Heart left ventricle (tissue), 13 donors: Measurements from ENCODE around the gene KIF16B.

Experiments
- CTCF ChIP-seq, 12 donors: fragments of 200-600 bp; sonication (generic) in 4 of 12; IDR thresholded peaks; one replicate each; pipeline versions ENCODE4 v1.5.0 to v1.8.0; 2018 to 2022; ENCODE audit warnings: antibody characterized with exemption in 12 of 12, mild to moderate bottlenecking in 5 of 12
- POLR2A ChIP-seq, 2 donors: fragments of 450-650 bp; IDR thresholded peaks; one replicate each; pipeline ENCODE4 v1.6.1; 2017; ENCODE audit warnings: antibody characterized with exemption in 2 of 2, mild to moderate bottlenecking in 2 of 2, moderate library complexity in 2 of 2
- donor health status: ischemic (EF 13 %, LVEDD 7.1; RV severe dilation, severe dysfunction).
- donor health status: DM: no; HTN: yes; CAD: no.
- donor health status: DM: no; HTN: no; CAD: no.
- donor health status: ischemic (EF 25% LVEDD 6.9; RV normal size, moderate dysfunction).
- donor health status: ischemic (EF 25% LVEDD 5.7; RV mildly dilated, moderate dysfunction).
- donor health status: ischemic (EF 35%, LVEDD 5.7; RV mildly dilated, moderate dysfunction).
- donor health status: nonischemic (EF 11% LVEDD 7.7; RV severe dilation, severe dysfunction).
- donor health status: DM: yes; HTN: yes; CAD: no.
- donor health status: PGD.
- donor health status: ischemic (EF 29% LVEDD 5.4; RV normal size, mild dysfunction).
- donor health status: nonischemic (EF 23%, LVEDD 6.1; RV moderate dilation, normal function).

- TF ChIP-seq CTCF (IDR thresholded peaks at IDR 0.05) (no peak), POLR2A (IDR thresholded peaks at IDR 0.05) (no peak)
Observed at GRCh38 chr20:16488086-16488485, 85.2 kb downstream of the KIF16B start.
